Measurements from ENCODE around the gene IQGAP2.

GRCh38 chr5:76471406-76471805 lies 68.3 kb downstream of the IQGAP2 start:
- TF ChIP-seq CTCF (conservative IDR thresholded peaks at IDR 0.05; ENCODE audit: low read length), result no peak
- no peak for TF ChIP-seq EZH2phosphoT487 (IDR thresholded peaks at IDR 0.05; ENCODE audit: borderline replicate concordance)
